ENCODE data around the gene TEN1.

Gene TEN1

DNA sequence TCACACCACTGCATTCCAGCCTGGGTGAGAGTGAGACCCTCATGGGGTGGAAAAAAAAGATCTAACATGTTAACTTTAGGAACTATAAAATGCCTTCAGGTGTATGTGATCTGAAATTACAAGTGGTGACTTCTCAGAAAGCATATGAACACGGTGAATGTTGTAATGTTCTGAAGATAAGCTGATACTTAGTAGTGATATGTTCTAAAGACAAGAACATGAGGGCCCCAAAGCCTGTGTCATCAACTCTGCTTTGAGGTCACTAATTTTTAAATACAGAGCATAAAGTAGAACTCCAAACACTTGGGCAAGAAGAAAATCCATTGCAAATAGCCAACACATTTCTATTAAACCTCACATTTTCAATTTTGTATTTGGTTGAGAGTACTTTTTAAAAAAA, 35.5 kb upstream of the TEN1 start:
- no peak for TF ChIP-seq TAF1 (IDR thresholded peaks at IDR 0.05; ENCODE audit: borderline replicate concordance, insufficient read depth, low read length)
- no peak for TF ChIP-seq POLR2AphosphoS5 (IDR thresholded peaks at IDR 0.05; ENCODE audit: low read depth, low read length)
- TF ChIP-seq, protein P1, sequence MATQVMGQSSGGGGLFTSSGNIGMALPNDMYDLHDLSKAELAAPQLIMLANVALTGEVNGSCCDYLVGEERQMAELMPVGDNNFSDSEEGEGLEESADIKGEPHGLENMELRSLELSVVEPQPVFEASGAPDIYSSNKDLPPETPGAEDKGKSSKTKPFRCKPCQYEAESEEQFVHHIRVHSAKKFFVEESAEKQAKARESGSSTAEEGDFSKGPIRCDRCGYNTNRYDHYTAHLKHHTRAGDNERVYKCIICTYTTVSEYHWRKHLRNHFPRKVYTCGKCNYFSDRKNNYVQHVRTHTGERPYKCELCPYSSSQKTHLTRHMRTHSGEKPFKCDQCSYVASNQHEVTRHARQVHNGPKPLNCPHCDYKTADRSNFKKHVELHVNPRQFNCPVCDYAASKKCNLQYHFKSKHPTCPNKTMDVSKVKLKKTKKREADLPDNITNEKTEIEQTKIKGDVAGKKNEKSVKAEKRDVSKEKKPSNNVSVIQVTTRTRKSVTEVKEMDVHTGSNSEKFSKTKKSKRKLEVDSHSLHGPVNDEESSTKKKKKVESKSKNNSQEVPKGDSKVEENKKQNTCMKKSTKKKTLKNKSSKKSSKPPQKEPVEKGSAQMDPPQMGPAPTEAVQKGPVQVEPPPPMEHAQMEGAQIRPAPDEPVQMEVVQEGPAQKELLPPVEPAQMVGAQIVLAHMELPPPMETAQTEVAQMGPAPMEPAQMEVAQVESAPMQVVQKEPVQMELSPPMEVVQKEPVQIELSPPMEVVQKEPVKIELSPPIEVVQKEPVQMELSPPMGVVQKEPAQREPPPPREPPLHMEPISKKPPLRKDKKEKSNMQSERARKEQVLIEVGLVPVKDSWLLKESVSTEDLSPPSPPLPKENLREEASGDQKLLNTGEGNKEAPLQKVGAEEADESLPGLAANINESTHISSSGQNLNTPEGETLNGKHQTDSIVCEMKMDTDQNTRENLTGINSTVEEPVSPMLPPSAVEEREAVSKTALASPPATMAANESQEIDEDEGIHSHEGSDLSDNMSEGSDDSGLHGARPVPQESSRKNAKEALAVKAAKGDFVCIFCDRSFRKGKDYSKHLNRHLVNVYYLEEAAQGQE (IDR thresholded peaks at IDR 0.05; ENCODE audit: insufficient read depth in 1 of 2, low read depth in 2 of 2, low read length in 2 of 2): no peak

DNA sequence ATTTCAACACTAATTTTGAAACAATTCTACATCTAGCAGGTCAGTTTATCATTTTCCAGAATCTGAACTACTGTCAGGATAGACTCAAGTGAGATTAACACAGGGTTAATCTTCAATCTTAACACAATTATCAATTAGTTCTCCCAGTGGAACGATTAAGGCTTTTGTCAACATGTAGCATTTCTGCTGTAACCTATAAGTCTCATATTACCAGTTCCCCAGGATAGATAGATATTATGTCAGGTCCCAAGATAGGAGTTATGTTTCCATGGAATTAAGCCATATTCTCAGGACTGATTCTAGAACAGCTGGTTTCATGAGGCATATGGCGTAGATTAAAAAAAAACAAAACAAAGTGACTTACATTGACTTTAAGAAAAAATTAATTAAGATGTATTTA, 33.8 kb upstream of the TEN1 start:
- no peak for TF ChIP-seq POLR2AphosphoS5 (IDR thresholded peaks at IDR 0.05; ENCODE audit: low read depth, low read length)
- TF ChIP-seq, protein P1 (IDR thresholded peaks at IDR 0.05; ENCODE audit: insufficient read depth in 1 of 2, low read depth in 2 of 2, low read length in 2 of 2): no peak
- TF ChIP-seq TAF1 (IDR thresholded peaks at IDR 0.05; ENCODE audit: borderline replicate concordance, insufficient read depth, low read length): no peak

GRCh38 chr17:75950421-75950820, 28.6 kb upstream of the TEN1 start:
- TF ChIP-seq SIN3A (IDR thresholded peaks at IDR 0.05; ENCODE audit: borderline replicate concordance, insufficient read depth, low read length): no peak

- no peak for TF ChIP-seq TAF1 (IDR thresholded peaks at IDR 0.05; ENCODE audit: borderline replicate concordance, insufficient read depth, low read length)
- no peak for TF ChIP-seq FOXP2 (optimal IDR thresholded peaks at IDR 0.05; ENCODE audit: borderline replicate concordance, extremely low read depth, extremely low read length, insufficient read depth)
- no peak for TF ChIP-seq SIN3A (IDR thresholded peaks at IDR 0.05; ENCODE audit: borderline replicate concordance, insufficient read depth, low read length)
- TF ChIP-seq, protein P1 (IDR thresholded peaks at IDR 0.05; ENCODE audit: insufficient read depth in 1 of 2, low read depth in 2 of 2, low read length in 2 of 2): no peak
- TF ChIP-seq POLR2AphosphoS5 (IDR thresholded peaks at IDR 0.05; ENCODE audit: low read depth, low read length): no peak
These were observed 28.0 kb upstream of the TEN1 start for GRCh38 chr17:75950855-75951554.

DNA sequence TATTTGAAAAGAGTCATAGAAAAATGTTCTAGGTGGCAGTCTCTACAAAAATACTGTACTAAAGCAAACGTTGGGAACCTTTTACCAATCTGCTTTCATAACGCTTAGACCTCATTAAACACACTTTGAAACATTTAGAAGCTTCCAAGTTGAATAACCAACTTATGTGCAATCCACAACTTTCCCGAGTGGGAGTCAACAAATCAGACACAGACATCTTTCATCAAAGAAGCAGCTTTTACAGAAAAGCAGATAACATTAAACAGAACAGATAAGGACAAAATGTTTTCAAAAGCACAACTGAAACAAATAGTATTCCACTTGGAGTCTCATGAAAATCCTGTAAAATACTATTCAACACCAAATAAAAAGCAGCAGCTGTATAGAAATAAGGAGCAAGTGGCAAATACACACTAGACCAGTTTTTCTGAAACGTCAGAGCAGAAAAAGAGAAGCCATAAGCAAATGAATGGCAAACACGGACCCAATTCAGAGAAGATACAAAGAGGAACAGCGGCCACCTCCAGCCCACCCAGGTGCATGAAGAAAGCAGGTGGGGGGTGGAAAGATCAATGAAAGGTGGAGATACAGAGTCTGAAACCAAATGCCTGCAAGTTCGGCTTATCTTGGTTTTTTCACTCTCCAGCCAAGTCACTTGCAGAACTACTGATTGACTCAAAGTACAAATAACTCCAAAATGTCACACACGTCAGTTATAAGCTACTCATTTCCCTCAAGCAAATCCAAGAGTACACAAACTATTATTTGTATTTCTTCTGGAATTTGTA, 19.8 kb upstream of the TEN1 start:
- TF ChIP-seq FOXP2 (optimal IDR thresholded peaks at IDR 0.05; ENCODE audit: borderline replicate concordance, extremely low read depth, extremely low read length, insufficient read depth): no peak

GRCh38 chr17:75959839-75960511, 19.1 kb upstream of the TEN1 start:
- TF ChIP-seq SIN3A (IDR thresholded peaks at IDR 0.05; ENCODE audit: borderline replicate concordance, insufficient read depth, low read length): no peak
- TF ChIP-seq, protein P1 (IDR thresholded peaks at IDR 0.05; ENCODE audit: insufficient read depth in 1 of 2, low read depth in 2 of 2, low read length in 2 of 2): no peak
- TF ChIP-seq TAF1 (IDR thresholded peaks at IDR 0.05; ENCODE audit: borderline replicate concordance, insufficient read depth, low read length): no peak
- no peak for TF ChIP-seq POLR2AphosphoS5 (IDR thresholded peaks at IDR 0.05; ENCODE audit: low read depth, low read length)
- no peak for TF ChIP-seq FOXP2 (optimal IDR thresholded peaks at IDR 0.05; ENCODE audit: borderline replicate concordance, extremely low read depth, extremely low read length, insufficient read depth)

Measured in PFSK-1 (cell line).